HL-60 (cell line): ENCODE data around the gene TTC39B.

Source experiments
- GABPA ChIP-seq: IDR thresholded peaks from 2 replicates; pipeline ENCODE4 v1.6.1; 2012; ENCODE audit warnings: low read depth
- POLR2AphosphoS5 ChIP-seq: IDR thresholded peaks from 2 replicates; pipeline ENCODE4 v1.6.1; 2012; ENCODE audit warnings: low read depth
- REST ChIP-seq: IDR thresholded peaks from 2 replicates; pipeline ENCODE4 v1.6.1; 2012; ENCODE audit warnings: low read depth; ENCODE audit not compliant: insufficient replicate concordance
- SPI1 ChIP-seq: IDR thresholded peaks from 2 replicates; pipeline ENCODE4 v1.6.1; 2012; ENCODE audit warnings: low read depth, mild to moderate bottlenecking, borderline replicate concordance
- TF ChIP-seq, protein P1 (sequence below): IDR thresholded peaks from one replicate; pipeline ENCODE4 v1.5.1; 2011; ENCODE audit warnings: low read length, control low read depth, inconsistent platforms; ENCODE audit not compliant: insufficient read depth

DNA sequence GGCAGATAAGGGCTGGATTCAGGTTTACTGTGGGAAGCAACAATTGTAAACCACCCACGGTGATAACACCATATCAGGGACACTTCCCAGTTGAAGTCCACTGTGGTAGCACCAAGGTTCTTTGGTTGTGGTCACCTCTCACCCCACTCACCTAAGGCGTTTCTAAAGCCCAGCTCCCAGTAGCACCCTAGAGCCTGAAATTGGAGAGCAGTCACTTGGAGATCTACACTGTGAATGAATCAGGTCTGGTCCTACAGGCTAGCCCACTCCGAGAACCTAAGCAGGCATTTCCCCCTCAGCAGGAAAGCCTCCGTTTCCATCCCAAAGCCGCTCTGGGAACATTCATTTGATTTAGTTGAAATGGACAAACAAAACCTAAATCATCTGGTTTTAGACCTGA is 191.3 kb downstream of the TTC39B start:
- TF ChIP-seq, protein P1, sequence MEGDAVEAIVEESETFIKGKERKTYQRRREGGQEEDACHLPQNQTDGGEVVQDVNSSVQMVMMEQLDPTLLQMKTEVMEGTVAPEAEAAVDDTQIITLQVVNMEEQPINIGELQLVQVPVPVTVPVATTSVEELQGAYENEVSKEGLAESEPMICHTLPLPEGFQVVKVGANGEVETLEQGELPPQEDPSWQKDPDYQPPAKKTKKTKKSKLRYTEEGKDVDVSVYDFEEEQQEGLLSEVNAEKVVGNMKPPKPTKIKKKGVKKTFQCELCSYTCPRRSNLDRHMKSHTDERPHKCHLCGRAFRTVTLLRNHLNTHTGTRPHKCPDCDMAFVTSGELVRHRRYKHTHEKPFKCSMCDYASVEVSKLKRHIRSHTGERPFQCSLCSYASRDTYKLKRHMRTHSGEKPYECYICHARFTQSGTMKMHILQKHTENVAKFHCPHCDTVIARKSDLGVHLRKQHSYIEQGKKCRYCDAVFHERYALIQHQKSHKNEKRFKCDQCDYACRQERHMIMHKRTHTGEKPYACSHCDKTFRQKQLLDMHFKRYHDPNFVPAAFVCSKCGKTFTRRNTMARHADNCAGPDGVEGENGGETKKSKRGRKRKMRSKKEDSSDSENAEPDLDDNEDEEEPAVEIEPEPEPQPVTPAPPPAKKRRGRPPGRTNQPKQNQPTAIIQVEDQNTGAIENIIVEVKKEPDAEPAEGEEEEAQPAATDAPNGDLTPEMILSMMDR = no peak
- TF ChIP-seq POLR2AphosphoS5 (no peak), REST (no peak), GABPA (no peak), SPI1 (no peak)
